DND-41 (cell line): ENCODE results near the gene RPL32.
A peak's percentile ranks its signal among the peaks of the same experiment; 100 is the strongest.

ENCODE experiments used
- ATAC-seq: fragments of 200-7000 bp; cut with Tn5 transposase; 3 replicates; pipeline ENCODE4 v1.9.1; 2021; ENCODE audit warnings: low read depth; ENCODE audit not compliant: insufficient read depth
- DNase-seq: peaks from one replicate; pipeline ENCODE4 v3.0.0-alpha.2; 2020
- H2AFZ ChIP-seq: 2 replicates; pipeline ENCODE4 v1.6.0; 2012; ENCODE audit warnings: low read depth, low read length
- H3K27ac ChIP-seq: 2 replicates; pipeline ENCODE4 v1.5.1; 2012; ENCODE audit warnings: low read length, inconsistent platforms
- H3K27me3 ChIP-seq: fragments of 200-600 bp; sonication (generic); 2 replicates; pipeline ENCODE4 v1.6.0; 2012; ENCODE audit warnings: low read length, mild to moderate bottlenecking, inconsistent platforms; ENCODE audit not compliant: insufficient read depth, poor library complexity
- H3K36me3 ChIP-seq: 2 replicates; pipeline ENCODE4 v1.5.1; 2012; ENCODE audit warnings: low read length, inconsistent platforms; ENCODE audit not compliant: insufficient read depth
- H3K4me1 ChIP-seq: 2 replicates; pipeline ENCODE4 v1.5.1; 2012; ENCODE audit warnings: mild to moderate bottlenecking, low read length; ENCODE audit not compliant: insufficient read depth
- H3K4me2 ChIP-seq: 2 replicates; pipeline ENCODE4 v1.6.0; 2012; ENCODE audit warnings: mild to moderate bottlenecking, moderate library complexity, low read length, inconsistent platforms; ENCODE audit not compliant: insufficient read depth
- H3K4me3 ChIP-seq, 2 experiments: fragments of 200-600 bp in 1 of 2; shearing (Covaris generic) in 1 of 2; 2 replicates each; pipeline ENCODE4 v1.5.1; 2012 to 2016; ENCODE audit warnings: inconsistent platforms in 2 of 2, low read length in 2 of 2, mild to moderate bottlenecking in 2 of 2, low read depth in 1 of 2, moderate library complexity in 1 of 2
- H3K79me2 ChIP-seq: 2 replicates; pipeline ENCODE4 v1.6.0; 2012; ENCODE audit warnings: low read length, inconsistent platforms; ENCODE audit not compliant: insufficient read depth
- H3K9ac ChIP-seq: 2 replicates; pipeline ENCODE4 v1.6.0; 2012; ENCODE audit warnings: low read depth, mild to moderate bottlenecking, inconsistent platforms, low read length, moderate library complexity
- H3K9me3 ChIP-seq: 2 replicates; pipeline ENCODE4 v1.5.1; 2012; ENCODE audit warnings: low read length, moderate library complexity, mild to moderate bottlenecking, inconsistent platforms; ENCODE audit not compliant: insufficient read depth, severe bottlenecking
- H4K20me1 ChIP-seq: 2 replicates; pipeline ENCODE4 v1.6.0; 2012; ENCODE audit warnings: low read length; ENCODE audit not compliant: insufficient read depth
- EZH2 ChIP-seq: IDR thresholded peaks from 3 replicates; pipeline ENCODE4 v1.6.1; 2012; ENCODE audit warnings: borderline replicate concordance, low read depth, mild to moderate bottlenecking, moderate library complexity, low read length, inconsistent platforms; ENCODE audit not compliant: severe bottlenecking
- TF ChIP-seq, protein P1 (sequence below): IDR thresholded peaks from 2 replicates; pipeline ENCODE4 v1.5.1; 2012; ENCODE audit warnings: borderline replicate concordance, low read length, moderate library complexity, mild to moderate bottlenecking; ENCODE audit not compliant: poor library complexity, severe bottlenecking; ENCODE audit errors: extremely low read depth

RPL32 gene

DNA sequence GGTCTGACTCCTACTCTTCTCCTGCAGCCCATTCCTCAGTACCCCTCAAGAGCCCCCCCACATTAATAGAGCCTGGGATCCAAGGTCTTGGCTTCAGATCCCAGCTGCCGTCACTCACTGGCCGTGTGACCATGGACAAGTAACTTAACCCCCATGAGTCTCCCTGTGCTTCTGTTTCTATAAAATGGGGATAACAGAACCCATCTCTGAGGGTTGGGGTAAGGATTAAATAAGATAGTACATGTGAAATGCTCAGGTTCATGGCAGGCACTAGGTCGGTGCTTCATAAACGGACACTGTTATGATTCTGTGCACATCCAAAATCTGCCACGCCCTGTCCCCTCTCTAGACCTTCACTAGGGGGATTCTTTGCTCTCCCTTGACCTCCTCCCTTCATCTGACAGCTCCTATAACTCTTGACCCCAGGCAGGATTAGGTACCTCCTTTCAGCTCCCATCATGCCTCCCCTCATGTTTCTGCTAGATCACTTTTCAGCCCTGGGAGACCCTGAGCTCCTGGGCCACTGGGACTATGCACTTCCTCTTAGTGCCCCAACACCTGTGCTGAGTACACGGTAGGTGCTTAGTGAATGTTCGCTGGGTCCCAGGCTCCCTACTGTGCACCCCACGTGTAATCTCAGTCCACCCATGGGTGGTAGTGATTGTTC, 43.3 kb downstream of the RPL32 start:
- peak overlapping the region; percentile 90 for H3K4me2 ChIP-seq
- H3K27me3 ChIP-seq = no peaks in the 10 kb centered on the region
- H4K20me1 ChIP-seq = no peaks in the 10 kb centered on the region; the same call in 1 of the 2 replicates
- H3K27ac ChIP-seq = no peak overlapping the region; the same call in 1 of the 2 replicates
- H3K4me1 ChIP-seq = peaks cover 28% of the 10 kb centered on the region
- TF ChIP-seq, protein P1, sequence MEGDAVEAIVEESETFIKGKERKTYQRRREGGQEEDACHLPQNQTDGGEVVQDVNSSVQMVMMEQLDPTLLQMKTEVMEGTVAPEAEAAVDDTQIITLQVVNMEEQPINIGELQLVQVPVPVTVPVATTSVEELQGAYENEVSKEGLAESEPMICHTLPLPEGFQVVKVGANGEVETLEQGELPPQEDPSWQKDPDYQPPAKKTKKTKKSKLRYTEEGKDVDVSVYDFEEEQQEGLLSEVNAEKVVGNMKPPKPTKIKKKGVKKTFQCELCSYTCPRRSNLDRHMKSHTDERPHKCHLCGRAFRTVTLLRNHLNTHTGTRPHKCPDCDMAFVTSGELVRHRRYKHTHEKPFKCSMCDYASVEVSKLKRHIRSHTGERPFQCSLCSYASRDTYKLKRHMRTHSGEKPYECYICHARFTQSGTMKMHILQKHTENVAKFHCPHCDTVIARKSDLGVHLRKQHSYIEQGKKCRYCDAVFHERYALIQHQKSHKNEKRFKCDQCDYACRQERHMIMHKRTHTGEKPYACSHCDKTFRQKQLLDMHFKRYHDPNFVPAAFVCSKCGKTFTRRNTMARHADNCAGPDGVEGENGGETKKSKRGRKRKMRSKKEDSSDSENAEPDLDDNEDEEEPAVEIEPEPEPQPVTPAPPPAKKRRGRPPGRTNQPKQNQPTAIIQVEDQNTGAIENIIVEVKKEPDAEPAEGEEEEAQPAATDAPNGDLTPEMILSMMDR = no peak
- TF ChIP-seq EZH2 = no peak
- H3K9ac ChIP-seq = no peak overlapping the region
- no peak overlapping the region for H2AFZ ChIP-seq
- H3K9me3 ChIP-seq = no peaks in the 10 kb centered on the region
- no peaks in the 10 kb centered on the region for H3K36me3 ChIP-seq
- peak overlapping the region in 1 of 2 experiments; percentile 65; a peak in 2 of 4 replicates for H3K4me3 ChIP-seq
- DNase-seq (no peak), ATAC-seq (no peak)
- no peaks in the 10 kb centered on the region for H3K79me2 ChIP-seq

DNA sequence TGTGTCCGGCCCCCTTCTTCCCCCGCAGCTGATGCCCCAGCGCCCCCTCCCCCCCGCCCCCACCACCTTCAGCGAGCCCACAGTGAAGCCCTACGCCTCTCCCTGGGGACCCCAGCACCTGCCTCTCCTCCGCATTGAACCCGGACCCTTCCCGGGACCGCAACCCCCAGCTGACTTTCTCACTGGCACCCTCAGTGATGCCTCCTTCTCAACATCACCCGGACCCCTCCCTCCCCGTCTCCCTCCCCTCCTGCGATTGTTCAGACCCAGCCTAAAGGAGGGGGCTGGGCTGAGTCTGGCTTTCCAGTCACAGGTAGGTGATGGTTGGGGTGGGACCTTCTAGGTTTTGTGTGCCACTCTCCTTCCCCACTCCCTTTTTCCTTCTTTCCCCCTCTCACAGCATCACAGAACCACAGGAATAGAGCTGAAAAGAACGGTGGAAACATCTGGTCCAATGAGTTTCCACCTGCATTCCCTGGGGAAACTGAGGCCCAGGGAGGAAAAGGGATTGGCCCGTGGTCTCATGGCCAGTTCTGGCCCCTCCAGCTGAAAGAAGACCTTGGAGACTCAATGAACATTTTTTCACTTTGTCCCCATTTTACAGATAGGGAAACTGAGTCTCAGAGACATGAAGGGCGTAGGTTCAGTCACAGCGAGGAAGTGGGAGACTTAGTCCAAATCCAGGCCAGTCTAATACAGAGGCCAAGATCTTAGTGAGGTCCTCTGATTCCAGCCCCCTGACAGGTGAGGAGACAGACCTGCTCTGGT, 44.1 kb downstream of the RPL32 start:
- Histone ChIP-seq H3K4me3 (peak overlapping the region; percentile 36 to 65; a peak in 3 of 4 replicates), H3K4me2 (peak overlapping the region; percentile 90), H3K79me2 (no peaks in the 10 kb centered on the region), H3K9me3 (no peaks in the 10 kb centered on the region), H3K27ac (no peak overlapping the region), H3K36me3 (no peaks in the 10 kb centered on the region), H3K4me1 (peaks cover 28% of the 10 kb centered on the region), H2AFZ (peak overlapping the region; percentile 81), H4K20me1 (no peaks in the 10 kb centered on the region; the same call in 1 of the 2 replicates), H3K9ac (peak overlapping the region; percentile 77), H3K27me3 (no peaks in the 10 kb centered on the region)
- ATAC-seq (peak; percentile 75), DNase-seq (peak; percentile 83)
- no peak for TF ChIP-seq EZH2
- TF ChIP-seq, protein P1 = no peak

DNA sequence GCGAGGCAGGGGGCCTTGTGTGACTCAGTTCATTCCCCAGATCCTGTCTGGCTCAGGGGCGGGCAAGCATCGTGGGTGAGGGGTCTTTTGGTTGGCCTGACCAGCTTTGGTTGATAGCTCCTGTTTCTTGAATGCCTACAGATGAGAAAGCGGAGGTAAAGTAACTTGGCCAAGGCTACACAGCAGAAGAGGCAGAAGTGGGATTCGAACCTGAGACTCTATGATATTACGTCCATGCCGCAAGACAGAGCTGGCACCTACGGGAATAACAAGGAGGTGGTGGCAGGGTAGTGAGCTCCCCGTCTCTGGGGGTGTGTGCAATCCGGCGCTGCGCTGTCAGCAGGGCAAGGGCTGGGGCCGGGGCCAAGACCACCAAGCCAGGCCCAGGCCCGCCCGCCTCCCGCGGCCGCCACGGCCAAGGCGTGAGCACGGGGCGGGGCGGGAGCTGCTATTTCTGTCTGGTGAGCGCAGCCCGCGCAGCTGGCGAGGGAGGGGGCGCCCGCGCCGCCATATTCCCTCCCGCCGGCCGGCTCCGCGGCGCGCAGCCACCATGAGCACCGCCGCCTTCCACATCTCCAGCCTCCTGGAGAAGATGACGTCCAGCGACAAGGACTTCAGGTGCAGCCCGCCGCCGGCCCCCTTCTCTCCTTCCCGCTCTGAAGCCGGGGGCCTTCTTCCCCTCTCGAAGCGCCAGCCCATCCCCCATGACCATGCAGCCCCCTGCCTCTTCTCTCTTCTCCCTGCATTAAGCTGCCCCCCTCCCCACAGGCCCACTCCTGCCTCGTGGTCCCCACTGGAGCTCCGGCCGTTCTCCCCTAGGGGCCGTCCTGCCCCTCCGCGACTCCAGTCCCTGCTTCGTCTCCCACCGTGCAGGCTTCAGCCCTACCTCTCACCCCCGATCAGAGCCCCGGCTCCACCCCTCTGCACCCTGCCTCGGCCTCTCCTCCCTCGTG, 44.9 kb downstream of the RPL32 start, which contains the start of gene CAND2:
TSS of gene CAND2 (plus strand) at position 510 of the 953 bp plus-strand sequence. CDS start at position 551, 41 bp downstream.
- peak within 1 kb of the TSS; percentile 36 to 65; a peak in 3 of 4 replicates for H3K4me3 ChIP-seq
- peak within 1 kb of the TSS; percentile 90 for H3K4me2 ChIP-seq
- DNase-seq = peak; percentile 62

More for the DNA sequence above, 44.9 kb downstream of the RPL32 start, which contains the start of gene CAND2:
- Histone ChIP-seq H4K20me1 (no peaks in the 10 kb centered on the region; the same call in 1 of the 2 replicates), H3K9ac (peak within 1 kb of the TSS; percentile 77), H3K9me3 (no peaks in the 10 kb centered on the region), H3K4me1 (peaks cover 28% of the 10 kb centered on the region), H3K79me2 (no peaks in the 10 kb centered on the region), H3K27me3 (no peaks in the 10 kb centered on the region), H2AFZ (peak within 1 kb of the TSS; percentile 81), H3K36me3 (no peaks in the 10 kb centered on the region), H3K27ac (peak within 1 kb of the TSS; percentile 69)
- TF ChIP-seq, protein P1 = peak; percentile 0
- TF ChIP-seq EZH2 = no peak
- ATAC-seq = peak; percentile 80
